HPDE6-E6E7 (cell line): ENCODE results near the gene IFNAR1.

Source experiments
- DNase-seq: peaks from one replicate; pipeline ENCODE4 v3.0.0; 2011; ENCODE audit warnings: missing footprints; ENCODE audit errors: extremely low spot score

Gene IFNAR1

GRCh38 chr21:33402001-33402979 lies 77.5 kb downstream of the IFNAR1 start:
- no peak for DNase-seq

- DNase-seq, result no peak
These were observed 78.5 kb downstream of the IFNAR1 start, which contains the start of gene IFNGR2 for GRCh38 chr21:33403128-33403785. Gene IFNGR2, plus strand, starts transcription at chr21:33403413. Its CDS starts 131 bp downstream, at chr21:33403544.

GRCh38 chr21:33403786-33404585 lies 79.2 kb downstream of the IFNAR1 start:
- DNase-seq, result no peak

- no peak for DNase-seq
These were observed 81.7 kb downstream of the IFNAR1 start for GRCh38 chr21:33406493-33406892.
